HG03432 (cell line): ENCODE data around the gene TANC2.

Source experiments
- ATAC-seq: cut with Tn5 transposase; IDR thresholded peaks from one replicate; pipeline ENCODE4 v1.9.1; 2021; ENCODE audit warnings: mild to moderate bottlenecking, moderate library complexity; ENCODE audit not compliant: unreplicated experiment

Gene TANC2

DNA sequence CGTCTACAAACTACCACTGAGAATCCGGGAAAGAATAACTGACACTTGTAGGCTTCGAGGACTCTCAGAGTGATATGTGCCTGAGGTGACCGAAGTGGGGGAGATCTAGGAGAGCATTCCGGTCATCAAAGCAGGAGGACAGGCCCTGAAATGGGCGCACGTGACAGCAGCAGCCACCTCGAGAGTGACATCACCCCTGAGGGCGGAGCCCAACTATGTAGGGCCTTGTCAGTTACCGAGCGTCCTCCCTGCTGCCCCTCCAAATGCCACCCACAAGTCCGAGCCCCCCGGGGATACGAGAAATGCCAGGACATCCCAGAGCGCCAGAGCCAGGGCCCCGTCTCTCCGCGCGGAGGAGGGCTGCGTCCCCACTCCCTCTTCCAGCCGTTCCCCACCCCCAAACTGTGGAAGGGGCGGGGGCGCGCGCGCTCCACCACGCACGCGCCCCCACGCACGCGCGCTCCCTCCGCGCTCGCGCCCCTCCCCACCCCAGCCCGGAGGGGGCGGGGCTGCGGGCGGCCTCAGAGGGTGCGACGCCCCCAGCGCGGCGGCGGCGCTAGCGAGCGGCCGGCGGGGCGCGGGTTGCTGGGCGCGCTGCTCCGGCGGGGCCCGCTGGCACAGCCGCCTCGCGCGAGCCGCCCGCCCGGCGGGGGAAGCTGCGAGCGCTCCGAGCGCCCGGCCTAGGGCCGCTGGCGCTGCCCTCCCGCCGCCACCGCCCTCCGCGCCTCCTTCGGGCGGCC is at the start of gene TANC2:
Gene TANC2 (plus strand): TSS at position 550 of the 740 bp plus-strand sequence. CDS start 43,325 bp downstream, outside the sequence.
- ATAC-seq, result peak; percentile 78

DNA sequence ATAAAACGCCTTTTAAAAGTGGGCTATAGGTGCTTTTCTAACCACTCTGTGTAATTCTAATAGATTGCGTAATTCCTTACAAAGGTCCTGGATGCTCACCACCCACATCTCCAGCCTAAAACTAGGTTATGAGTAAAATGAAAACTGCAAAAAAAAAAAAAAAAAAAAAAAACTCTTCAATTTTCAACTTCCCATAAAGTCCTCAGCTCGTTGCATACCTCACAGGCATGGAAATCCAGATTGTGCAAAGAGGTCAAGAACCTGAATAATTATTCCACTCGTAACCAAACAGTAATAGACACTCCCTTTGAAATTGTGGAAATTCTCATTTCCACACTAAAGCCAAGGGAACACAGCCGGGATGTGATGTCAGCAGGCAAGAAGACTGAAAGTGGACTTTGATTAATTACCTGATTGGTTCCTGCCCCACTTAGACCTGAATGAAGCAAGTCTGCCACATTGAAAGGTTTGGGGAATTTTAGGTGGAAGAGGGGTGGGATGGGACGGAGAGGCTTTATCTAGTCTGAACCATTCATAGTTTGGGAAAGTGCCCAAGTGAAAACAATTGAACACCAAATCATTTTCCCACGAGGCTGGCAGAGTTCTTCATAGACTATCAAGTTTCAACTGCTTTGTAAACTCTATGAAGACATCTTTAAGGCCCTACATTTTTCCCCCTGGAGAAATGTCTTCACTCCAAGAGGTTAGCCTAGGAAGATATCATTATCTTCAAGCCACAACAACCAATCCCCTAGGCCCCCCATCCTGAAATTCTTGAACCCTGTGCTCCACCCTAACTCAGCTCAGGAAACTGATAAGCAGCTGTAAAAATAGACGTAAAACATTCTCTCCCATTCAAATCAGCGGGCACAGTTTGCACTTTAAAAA is 49.1 kb upstream of the TANC2 start:
- no peak for ATAC-seq

DNA sequence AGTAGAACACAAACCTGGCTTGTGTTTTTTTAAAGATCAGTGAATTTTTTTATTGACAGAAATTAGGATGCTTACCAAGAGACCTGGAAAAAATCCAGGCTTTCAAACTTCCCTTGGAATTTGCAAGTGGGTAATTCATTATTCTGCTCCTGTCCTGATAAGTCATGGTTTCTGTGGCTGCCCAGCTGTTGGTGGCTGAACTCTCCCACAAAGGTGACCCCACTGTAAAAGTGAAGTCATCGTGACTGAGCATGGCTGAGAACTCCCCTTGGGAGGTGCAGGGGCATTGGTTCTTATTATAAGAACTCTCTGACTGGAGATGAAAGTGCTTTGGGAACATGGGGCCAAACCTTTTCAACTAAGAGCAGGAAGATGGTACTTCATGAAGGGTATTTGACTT is 46.6 kb upstream of the TANC2 start:
- no peak for ATAC-seq

DNA sequence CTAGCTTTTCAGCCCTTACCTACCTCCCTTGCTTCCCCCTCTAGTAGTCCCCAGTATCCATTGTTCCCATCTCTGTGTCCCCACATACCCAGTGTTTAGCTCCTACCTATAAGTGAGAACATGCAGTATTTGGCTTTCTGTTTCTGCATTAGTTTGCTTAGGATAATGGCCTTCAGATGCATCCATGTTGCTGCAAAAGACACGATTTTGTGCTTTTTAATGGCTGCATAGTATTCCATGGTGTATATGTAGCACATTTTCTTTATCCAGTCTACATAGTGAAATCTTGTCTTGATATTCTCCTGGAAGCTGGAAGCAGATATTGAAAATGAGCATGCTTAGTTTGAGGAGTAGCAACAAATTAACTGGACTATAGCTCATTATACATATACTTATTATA is 45.7 kb upstream of the TANC2 start:
- no peak for ATAC-seq

DNA sequence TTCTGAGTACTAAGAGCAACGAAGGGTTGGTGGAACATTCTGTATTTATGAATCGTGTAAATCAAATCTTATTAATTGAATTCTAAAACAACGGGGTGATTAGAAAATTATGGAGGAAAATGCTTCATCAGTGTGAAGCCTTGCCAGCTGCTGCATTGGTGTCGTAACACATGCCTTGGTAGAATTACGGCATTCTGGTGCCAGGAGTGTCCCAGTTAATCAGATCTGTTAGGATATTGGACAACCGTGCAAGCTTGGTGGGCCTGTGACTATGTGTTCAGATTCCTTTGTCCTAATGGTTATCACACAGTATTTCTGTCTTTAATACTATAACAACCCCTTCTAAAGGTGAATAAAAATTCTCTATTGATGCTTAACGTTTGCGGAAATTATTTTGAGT is 44.2 kb upstream of the TANC2 start:
- no peak for ATAC-seq

DNA sequence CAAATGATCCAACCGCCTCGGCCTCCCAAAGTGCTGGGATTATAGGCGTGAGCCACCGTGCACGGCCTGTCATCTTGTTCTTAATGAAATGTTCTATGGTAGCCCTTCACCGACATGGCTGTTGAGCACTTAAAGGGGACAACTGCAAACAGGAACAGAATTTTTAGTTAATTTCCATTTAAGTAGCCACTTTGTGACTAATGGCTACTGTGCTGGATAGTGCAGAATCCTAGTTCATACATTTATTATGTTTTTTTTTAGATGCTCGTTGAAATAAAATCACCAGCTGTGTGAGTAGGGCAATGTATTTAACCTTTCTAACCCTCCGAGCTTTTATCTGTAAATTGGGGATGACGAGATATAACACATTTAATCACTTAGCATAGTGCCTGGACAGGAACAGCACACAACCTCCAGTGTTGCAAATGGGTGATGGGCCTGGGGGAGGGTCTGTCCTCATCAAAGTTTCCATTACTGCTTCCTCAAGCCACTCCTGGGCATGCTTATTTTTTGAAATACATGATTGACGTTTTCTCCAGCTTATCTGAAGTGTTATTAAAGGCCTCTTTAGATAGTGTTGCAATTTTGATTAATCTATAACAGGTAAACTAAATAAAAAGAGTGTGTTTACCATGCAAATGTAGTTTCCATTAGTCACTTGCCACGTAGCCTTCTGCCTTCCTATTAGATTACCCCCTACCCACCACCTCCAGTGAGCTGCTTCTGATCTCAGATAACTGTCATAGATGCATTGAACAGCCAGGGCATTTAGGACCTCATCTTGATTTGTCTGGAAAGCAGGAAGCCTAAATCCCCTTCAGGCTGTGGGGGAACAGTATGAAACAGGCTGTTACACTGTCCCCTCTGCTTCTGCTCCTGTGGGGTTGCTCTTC is 42.5 kb upstream of the TANC2 start:
- ATAC-seq, result no peak

DNA sequence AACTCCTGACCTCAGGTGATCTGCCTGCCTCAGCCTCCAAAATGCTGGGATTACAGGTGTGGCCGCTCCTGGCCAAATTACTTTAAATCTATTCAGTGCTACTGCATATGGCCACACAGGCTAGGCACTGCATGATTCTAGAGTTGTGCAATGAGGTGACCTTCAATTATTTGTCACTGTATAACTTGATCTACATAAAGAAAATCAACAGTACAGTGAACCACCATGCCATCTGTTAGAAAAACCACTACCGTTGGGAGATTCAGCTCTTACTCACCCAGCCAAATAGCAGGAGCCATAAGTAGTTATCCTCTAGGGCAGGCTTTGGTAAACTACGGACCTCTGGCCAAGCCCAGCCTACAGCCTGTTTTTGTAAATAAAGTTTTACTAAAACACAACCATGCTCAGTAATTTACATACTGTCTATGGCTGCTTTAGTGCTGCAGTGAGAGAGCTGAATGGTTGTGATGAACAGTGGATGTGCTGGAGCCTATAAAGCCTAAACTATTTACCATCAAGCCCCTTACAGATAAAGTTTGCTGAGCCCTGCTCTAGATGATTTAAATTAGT is 40.7 kb upstream of the TANC2 start:
- ATAC-seq, result no peak

DNA sequence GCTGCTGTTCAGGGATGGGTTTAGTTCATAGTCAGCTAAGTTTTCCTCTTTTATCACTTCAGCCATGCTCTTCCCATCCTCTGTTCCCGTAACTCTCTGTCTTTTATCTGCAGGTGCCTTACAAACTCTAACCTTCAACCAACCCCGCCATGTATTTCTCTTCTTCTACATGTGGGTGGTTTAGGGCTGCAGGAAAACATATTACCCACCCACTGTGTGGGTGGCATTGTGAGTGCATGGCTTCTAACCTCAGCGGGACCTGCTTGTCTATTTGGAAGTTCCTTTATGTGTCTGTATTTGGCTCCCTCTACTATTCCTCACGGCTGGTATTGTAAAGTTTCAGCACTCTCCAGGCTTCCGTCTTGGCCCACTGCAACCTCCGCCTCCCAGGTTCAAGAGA is 39.0 kb upstream of the TANC2 start:
- ATAC-seq, result no peak

DNA sequence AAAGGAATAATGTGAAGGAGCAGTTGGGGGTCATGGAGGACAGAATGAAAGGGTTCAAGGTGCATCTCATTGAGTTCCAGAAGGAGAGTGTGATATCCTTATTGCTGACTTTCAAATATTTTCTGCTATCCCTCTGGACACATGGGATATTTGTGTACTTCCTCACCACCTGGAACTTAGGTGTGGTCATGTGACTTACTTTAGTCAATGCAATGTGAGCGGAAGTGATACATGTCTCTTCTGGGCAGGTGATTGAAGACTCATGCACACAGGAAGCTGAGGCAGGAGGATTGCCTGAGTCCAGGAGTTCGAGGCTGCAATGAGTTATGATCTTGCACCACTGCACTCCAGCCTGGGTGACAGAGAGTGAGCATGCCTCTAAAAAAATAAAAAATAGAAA is 36.7 kb upstream of the TANC2 start:
- no peak for ATAC-seq

DNA sequence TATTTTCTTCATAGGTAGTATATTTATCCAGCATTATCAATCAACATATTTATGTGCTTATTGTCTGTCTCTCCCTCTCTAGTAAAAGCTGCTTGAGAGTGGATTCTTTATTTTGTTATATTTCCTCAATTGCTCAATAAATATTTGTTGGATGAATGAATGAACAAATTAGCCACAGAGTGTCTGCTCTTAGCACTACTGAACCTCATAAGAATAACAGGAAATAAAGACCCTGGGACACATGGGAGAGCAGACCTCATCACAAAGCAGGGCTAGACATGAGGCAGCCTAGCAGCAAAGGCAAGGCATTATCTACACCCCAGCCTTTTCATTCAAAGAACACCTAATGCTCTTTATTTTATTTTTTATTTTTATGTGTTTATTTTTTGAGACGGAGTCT is 34.9 kb upstream of the TANC2 start:
- ATAC-seq, result no peak

DNA sequence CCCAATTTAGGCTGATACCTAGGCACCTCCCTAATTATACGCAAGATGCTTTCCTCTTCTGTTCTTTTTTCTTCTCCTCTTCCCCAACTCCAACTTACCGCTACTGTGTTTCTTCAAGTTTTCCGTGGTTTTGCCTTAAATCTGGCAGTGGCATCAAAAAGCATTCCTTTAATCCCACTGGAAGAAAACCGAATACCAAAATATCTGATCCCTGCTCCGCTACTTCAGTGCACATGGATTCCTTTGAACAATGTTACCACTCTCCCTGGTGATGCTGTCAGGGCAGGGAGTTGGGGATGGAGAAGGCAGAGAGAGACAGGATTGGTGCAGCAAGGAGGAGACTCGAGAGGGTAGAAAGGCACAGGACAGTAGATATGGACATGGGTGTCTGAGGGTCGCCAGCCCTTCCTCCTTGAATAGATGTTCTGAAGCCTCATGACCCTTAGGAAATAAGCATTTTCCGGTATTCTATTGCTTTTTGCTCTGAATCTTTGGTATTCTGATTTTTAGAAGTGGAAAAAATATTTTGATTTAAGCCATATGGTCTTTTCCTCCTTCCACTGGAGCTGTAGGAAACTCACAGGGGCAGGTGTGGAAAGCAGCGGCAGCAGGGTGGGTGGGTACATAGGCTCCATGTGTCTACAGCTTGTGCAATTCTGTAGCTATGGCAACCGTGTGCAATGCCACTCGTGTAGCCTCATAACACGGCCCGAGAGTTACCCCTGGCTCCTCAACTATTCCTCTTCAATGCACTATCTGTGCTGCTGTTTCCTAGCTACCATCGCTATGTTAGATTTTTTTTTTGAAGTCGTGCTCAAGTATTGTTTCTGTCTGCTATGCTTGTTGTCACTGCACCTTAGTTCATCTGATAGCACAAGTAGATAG is 32.3 kb upstream of the TANC2 start:
- ATAC-seq, result no peak

DNA sequence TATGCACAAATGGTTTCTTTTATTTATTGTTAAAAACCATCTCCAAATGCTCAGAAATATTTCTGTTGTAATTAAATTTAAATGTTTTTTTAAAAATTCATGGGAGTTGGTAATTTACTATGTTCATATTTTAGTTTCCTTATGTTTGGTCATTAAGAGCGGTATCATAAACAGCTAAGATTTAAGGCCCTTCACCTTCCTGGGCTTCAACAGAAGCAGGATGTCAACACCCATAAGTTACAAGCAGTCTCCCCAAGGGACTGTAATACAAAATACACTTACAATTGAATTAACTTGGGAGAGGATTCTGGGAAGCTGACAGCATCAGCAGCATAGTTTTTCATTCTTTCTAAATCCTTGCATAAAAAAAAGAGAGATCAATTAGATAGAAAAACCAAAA is 30.9 kb upstream of the TANC2 start:
- ATAC-seq, result no peak

DNA sequence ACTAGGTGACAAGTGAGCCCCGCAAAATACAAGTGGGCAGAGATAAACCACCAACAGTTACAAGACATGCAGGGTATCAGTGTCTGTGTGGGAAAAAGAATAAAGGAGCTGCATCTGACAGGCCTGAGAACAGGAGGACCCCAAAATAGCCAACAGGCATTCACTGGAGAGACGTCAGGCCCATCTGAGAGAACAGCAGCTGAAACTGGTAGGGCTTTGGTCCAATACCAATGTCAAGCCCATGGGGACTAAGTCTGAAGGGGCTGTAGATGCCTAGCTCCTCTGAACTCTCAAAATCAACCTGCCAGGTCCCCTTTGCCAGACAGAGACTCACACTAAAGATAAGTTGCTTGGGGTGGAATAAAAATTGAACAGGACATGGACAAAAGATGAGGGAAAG is 30.5 kb upstream of the TANC2 start:
- no peak for ATAC-seq

DNA sequence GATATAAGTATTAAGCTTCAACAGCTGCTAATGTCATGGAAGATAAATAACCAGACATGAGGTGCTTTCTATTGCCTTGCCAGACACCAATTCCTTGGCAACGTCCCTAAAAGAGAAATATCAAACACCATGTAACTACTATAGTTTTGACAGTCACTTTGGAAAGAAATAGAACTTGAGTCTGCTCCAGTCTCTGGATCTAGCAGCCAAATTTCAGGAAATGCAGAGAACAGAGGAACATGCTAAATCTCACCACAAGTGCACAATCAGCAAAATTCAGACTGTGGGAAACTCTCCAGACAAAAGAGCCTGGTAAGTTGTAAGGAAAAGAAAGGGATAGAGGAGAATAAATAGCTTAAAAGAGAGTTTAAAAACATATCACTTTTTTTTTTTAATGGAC is 28.4 kb upstream of the TANC2 start:
- ATAC-seq, result no peak

DNA sequence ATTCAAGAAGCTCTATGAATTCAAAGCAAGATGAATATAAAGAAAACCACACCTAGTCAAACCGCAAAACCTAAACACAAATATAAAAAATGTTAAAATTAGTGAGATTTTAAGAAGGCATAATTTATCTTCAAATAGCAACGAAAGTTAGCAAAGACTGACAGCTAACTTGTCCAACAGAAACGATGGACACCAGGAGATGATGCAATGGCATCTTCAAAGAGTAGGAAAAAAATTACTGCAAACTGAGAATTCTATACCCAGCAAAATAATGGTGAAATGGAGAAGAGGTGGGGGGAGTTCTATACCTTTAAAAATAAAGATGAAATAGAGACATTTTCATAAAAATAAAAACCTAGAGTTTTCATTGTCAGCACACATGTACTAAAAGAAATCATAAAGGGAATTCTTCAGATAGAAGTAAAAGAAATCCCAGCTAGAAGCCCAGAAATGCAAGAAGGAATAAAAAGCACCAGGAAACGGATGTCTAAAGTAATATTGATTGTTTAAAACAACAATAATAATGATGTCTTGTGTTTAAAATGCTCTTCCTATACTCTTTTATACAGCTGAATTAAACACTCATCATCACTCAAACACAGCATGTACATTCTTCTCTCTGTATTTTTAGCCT is 24.6 kb upstream of the TANC2 start:
- ATAC-seq, result no peak

DNA sequence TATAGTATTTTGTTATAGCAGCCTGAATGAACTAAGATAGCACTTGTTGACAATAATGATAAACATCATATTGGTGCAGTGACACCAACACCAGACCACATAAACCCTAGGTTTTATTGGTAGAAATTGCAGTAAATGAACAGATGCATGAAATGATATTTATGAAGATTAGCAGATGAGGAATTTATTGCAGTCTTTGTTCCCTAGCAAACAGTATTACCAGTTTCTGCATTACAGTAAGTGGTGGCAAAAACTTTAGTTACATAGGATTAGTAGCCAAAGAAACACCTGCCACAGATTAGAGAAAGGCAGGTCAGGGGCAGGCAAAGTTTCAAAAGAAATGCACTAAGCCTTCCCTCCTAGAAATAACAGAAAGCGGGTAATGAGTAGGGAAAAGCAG is 17.7 kb upstream of the TANC2 start:
- ATAC-seq, result no peak

DNA sequence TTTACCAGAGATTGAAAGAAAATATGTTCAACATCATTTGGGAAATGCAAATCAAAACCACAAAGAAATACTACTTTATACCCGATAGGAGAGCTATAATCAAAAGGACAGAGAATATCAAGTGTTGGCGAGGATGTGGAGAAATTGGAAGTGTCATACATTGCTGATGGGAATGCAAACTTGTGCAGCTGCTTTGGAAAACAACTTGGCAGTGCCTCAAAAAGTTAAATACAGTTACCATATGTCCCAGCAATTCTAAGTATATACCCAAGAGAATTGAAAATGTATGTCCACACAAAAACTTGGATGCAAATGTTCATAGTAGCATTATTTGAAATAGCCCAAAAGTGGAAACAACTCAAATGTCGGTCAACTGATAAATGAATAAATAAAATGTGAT is 17.0 kb upstream of the TANC2 start:
- ATAC-seq, result no peak

DNA sequence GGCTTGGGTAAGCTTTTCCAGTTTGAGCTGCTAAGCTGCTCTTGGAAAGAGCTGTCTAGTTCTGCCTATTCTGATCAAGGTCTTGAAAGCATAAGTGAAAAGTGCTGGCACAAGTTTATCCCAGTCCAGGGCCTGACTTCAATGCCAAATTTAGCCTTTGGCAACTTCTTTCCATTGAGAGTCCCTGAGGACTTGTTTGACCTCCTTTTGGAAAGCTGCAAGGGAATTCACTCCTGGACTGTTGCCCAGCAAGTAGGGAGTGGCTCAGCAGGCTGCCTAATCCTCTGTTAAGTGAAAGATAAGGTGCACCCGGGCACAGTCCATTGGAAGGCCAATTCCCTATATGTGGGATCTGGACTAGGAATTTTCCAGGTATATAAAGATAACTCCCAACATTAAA is 16.0 kb upstream of the TANC2 start:
- no peak for ATAC-seq

DNA sequence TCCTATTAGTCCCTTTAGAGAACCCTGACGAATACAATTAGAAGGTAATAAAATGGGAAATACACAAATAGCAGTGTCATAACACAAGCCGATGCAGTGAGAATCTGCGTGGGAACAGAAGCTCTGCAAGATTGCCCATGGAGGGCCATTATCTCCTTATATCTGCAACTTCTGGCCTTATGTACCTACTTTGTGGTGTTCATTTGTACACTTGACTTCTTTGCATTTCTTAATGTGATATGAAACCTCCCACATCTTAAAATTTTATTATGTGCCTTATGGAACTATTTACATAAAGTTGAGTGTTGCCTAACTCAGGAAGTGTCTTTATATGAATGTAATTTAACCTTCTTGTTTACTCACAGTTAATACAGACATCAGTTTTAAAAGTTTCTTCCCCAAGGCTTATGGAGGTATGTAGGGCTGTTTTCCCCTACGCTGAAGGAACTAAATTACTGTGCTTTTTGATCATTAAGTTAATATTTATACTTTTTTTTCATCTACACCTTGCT is 10.1 kb upstream of the TANC2 start:
- no peak for ATAC-seq
